H7 (cell line): ENCODE data around the gene RNF7. TPM values are rescaled to one million over a fixed set of nuclear protein-coding genes. Genes with fewer than 3 reads are reported as not detected.
"Not testable (repeated sequence)": the region's sequence is repeated elsewhere in the genome, so short reads cannot be mapped to it uniquely, and the experiment has no call there.

ENCODE experiments used
- DNase-seq: peaks from one replicate; pipeline ENCODE4 v3.0.0; 2012
- H3K27me3 ChIP-seq: 2 replicates; pipeline ENCODE4 v1.6.0; 2011; ENCODE audit warnings: mild to moderate bottlenecking, low read length; ENCODE audit not compliant: control insufficient read depth, insufficient read depth
- H3K36me3 ChIP-seq: replicated peaks from 2 replicates; pipeline ENCODE4 v1.5.1; 2011; ENCODE audit warnings: low read length; ENCODE audit not compliant: control insufficient read depth, insufficient read depth
- H3K4me3 ChIP-seq: 2 replicates; pipeline ENCODE4 v1.5.1; 2011; ENCODE audit warnings: low read depth, mild to moderate bottlenecking, control low read depth, low read length, moderate library complexity; ENCODE audit not compliant: insufficient read depth
- total RNA-seq: library from RNA; depleted of rRNA; stranded (reverse); fragments of >200 nt; shearing (Covaris generic); gene quantifications from 2 replicates; pipeline ENCODE4 v1.2.3, GENCODE V29; 2014

The RNF7 gene
- total RNA-seq, 1 experiment from 2014 or later, result 72.9 TPM

GRCh38 chr3:141753399-141753798 lies 15.3 kb downstream of the RNF7 start:
- Histone ChIP-seq H3K4me3 (no peak overlapping the region), H3K36me3 (no peaks in the 10 kb centered on the region; the same call in none of the 2 replicates), H3K27me3 (no peaks in the 10 kb centered on the region)
- no peak for DNase-seq

- no peaks in the 10 kb centered on the region; the same call in none of the 2 replicates for H3K36me3 ChIP-seq
Measured at GRCh38 chr3:141754032-141754431, 15.9 kb downstream of the RNF7 start.

GRCh38 chr3:141762552-141762951 lies 24.5 kb downstream of the RNF7 start:
- H3K27me3 ChIP-seq, DNase-seq, H3K36me3 ChIP-seq: not testable (repeated sequence)
- H3K4me3 ChIP-seq, result peak overlapping the region; percentile 24

More at GRCh38 chr3:141754032-141754431, 15.9 kb downstream of the RNF7 start:
- H3K4me3 ChIP-seq, result no peak overlapping the region
- no peak for DNase-seq
- no peaks in the 10 kb centered on the region for H3K27me3 ChIP-seq

DNA sequence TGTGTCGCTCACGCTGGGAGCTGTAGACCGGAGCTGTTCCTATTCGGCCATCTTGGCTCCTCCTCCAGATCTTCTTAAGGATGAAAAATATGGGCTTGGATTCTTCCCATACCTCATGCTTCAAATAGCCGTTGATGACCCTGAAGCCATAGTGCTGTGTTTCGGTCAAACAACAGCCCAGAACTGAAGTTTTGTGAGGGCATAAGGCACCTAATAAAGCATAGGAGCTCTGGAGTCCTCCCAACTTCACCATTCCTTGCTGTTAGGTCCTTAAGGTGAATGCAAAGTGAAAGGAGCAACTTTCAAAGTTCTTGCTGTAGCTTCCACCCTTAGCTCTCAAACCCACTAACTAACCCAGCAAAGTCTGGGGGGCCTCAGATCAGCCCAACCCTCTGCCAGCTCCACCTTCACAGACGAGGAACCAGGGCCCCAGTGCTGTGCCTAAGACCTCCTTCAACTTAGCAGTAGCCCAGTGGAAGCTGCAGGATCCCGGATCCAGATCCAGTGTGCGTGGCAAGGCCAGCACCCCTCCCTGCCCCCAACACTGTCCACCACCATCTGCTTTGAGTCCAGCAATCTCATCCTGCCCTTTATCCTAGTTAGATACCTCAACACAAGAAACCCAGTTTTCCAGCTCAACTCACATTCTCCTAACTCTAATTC lies 25.1 kb downstream of the RNF7 start, which contains the start of gene GRK7:
TSS of gene GRK7 (plus strand) at position 321 of the 663 bp plus-strand sequence. CDS start 14,877 bp downstream, outside the sequence.
- Histone ChIP-seq H3K36me3 (no peaks in the 10 kb centered on the region; the same call in 1 of the 2 replicates), H3K4me3 (peak within 1 kb of the TSS; percentile 24), H3K27me3 (no peaks in the 10 kb centered on the region; the same call in 1 of the 2 replicates)
- DNase-seq, result no peak

DNA sequence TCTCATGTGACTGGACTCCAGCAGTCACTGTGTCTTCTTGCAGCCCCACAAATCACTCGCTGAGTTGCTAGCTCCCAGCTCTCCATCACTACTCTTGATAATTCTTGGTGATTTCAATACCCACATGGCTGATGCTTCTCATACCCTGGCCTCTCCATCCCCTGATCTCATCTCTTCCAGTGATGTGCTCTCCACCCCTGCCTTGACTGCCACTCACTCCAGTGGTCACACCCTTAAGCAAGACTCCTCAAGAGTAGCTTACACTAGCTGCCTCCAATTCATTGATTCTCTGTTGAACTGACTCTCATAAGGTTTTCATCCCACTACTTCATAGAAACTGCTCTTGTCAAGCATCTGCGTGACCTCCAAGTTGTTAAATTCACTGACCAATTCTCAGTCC lies 25.9 kb downstream of the RNF7 start:
- no peaks in the 10 kb centered on the region; the same call in 1 of the 2 replicates for H3K36me3 ChIP-seq
- H3K4me3 ChIP-seq, result no peak overlapping the region
- no peak for DNase-seq
- H3K27me3 ChIP-seq, result no peaks in the 10 kb centered on the region; the same call in 1 of the 2 replicates

- no peaks in the 10 kb centered on the region; the same call in 1 of the 2 replicates for H3K27me3 ChIP-seq
- H3K36me3 ChIP-seq, result no peaks in the 10 kb centered on the region; the same call in 1 of the 2 replicates
- no peak overlapping the region for H3K4me3 ChIP-seq
- DNase-seq, result no peak
Measured at GRCh38 chr3:141764465-141764864, 26.4 kb downstream of the RNF7 start.

GRCh38 chr3:141764986-141765385 lies 26.9 kb downstream of the RNF7 start:
- DNase-seq, result no peak
- Histone ChIP-seq H3K36me3 (no peaks in the 10 kb centered on the region; the same call in 1 of the 2 replicates), H3K27me3 (no peaks in the 10 kb centered on the region; the same call in 1 of the 2 replicates), H3K4me3 (no peak overlapping the region)

DNA sequence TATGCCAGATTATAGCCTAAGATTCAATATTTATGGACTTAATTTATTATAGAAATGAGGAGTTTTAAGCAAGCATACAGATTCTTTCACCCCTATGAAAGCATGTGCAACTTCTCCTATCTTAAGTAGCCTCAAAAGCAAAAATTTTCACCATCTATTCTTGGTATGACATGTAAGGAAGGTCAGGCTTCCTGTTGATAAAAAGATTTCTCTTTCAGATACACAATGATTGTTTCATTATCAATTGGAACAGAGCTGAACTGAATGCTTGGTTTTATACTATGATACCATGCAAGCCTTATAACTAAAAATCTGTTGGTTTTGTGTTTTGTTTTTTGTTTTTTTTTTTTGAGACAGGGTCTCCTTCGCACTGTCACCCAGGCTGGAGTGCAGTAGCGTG lies 29.0 kb downstream of the RNF7 start:
- Histone ChIP-seq H3K36me3 (no peaks in the 10 kb centered on the region; the same call in 1 of the 2 replicates), H3K4me3 (no peak overlapping the region), H3K27me3 (no peaks in the 10 kb centered on the region; the same call in 1 of the 2 replicates)
- DNase-seq, result no peak

GRCh38 chr3:141769221-141769894 lies 31.3 kb downstream of the RNF7 start:
- Histone ChIP-seq H3K27me3 (no peaks in the 10 kb centered on the region), H3K4me3 (no peak overlapping the region), H3K36me3 (no peaks in the 10 kb centered on the region; the same call in 1 of the 2 replicates)
- no peak for DNase-seq

DNA sequence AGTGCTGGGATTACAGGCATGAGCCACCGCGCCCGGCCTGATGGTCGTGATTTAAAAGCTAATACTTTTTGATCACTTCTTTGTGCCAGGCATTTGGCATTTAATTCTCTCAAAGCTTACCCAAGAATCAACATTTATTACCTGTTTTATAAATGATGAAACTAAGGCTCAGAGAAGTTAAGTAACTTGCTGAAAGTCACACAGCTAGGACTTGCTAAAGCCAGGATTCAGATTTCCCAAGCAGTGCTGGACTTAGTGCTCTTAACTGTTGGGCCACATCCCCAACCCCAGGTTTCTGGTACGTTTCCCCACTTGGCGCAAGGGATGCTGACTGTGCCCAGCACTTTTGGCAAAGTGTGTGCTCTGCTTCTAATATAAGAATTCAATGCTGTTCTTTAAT lies 35.6 kb downstream of the RNF7 start:
- H3K27me3 ChIP-seq, result no peaks in the 10 kb centered on the region
- DNase-seq, result no peak
- no peaks in the 10 kb centered on the region for H3K36me3 ChIP-seq
- no peak overlapping the region for H3K4me3 ChIP-seq

GRCh38 chr3:141776376-141776775 lies 38.3 kb downstream of the RNF7 start:
- Histone ChIP-seq H3K36me3 (no peaks in the 10 kb centered on the region), H3K27me3 (no peaks in the 10 kb centered on the region), H3K4me3 (no peak overlapping the region)
- no peak for DNase-seq

DNA sequence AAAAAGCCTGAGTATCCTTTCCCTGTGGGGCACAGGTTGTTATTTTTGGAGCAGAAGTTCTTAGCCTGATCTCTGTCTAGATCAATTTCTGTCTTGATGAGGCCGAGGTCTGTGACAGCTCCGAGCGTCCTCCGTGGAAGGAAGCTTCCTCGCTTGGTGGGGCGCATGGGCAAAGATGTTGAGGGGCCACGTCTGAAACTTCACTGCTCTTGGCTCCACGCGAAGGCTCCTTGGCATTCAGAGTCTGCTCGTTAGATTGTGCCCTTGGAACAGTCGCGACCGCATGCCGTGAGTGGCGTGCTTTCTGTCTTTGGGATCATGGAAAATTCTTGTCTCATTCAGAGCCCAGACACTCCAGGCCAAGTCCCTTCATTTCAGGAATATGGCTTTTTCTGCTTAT lies 38.8 kb downstream of the RNF7 start:
- DNase-seq, result no peak
- H3K4me3 ChIP-seq, result no peak overlapping the region
- H3K36me3 ChIP-seq, result no peaks in the 10 kb centered on the region
- no peaks in the 10 kb centered on the region for H3K27me3 ChIP-seq

DNA sequence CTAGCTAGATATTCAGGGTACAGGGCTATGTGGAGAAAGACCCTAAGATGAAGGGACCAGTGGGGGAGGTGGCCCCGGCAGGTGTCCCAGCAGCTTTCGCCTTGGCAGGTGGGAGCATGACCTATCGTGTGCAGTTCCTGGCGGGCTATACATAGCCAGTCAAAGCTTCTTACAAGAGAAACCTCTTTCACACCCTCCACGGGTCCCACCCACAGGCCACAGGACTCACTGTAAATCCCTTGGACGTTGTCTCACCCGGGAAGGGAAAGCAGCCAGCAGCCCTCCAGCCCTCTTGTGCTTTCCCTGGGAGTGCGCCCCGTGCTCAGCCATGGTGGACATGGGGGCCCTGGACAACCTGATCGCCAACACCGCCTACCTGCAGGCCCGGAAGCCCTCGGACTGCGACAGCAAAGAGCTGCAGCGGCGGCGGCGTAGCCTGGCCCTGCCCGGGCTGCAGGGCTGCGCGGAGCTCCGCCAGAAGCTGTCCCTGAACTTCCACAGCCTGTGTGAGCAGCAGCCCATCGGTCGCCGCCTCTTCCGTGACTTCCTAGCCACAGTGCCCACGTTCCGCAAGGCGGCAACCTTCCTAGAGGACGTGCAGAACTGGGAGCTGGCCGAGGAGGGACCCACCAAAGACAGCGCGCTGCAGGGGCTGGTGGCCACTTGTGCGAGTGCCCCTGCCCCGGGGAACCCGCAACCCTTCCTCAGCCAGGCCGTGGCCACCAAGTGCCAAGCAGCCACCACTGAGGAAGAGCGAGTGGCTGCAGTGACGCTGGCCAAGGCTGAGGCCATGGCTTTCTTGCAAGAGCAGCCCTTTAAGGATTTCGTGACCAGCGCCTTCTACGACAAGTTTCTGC lies 40.1 kb downstream of the RNF7 start:
- Histone ChIP-seq H3K4me3 (no peak overlapping the region), H3K27me3 (no peaks in the 10 kb centered on the region), H3K36me3 (no peaks in the 10 kb centered on the region)
- DNase-seq, result no peak

GRCh38 chr3:141779667-141780066 lies 41.6 kb downstream of the RNF7 start:
- Histone ChIP-seq H3K27me3 (no peaks in the 10 kb centered on the region), H3K4me3 (no peak overlapping the region), H3K36me3 (no peaks in the 10 kb centered on the region)
- no peak for DNase-seq
